Panc1 (cell line): Measurements from ENCODE around the gene DIP2C.
"Not testable (repeated sequence)": the region's sequence is repeated elsewhere in the genome, so short reads cannot be mapped to it uniquely, and the experiment has no call there.

ENCODE experiments used
- POLR2AphosphoS5 ChIP-seq: IDR thresholded peaks from 2 replicates; pipeline ENCODE4 v1.6.1; 2012; ENCODE audit warnings: mild to moderate bottlenecking, low read depth, low read length, moderate library complexity
- SIN3A ChIP-seq: IDR thresholded peaks from 2 replicates; pipeline ENCODE4 v1.6.1; 2012; ENCODE audit warnings: low read depth, mild to moderate bottlenecking, low read length, moderate library complexity, borderline replicate concordance; ENCODE audit not compliant: insufficient read depth
- TF ChIP-seq, protein P1 (sequence below): fragments of 450-650 bp; IDR thresholded peaks from 2 replicates; pipeline ENCODE4 v1.5.1; 2017; ENCODE audit warnings: mild to moderate bottlenecking

DNA sequence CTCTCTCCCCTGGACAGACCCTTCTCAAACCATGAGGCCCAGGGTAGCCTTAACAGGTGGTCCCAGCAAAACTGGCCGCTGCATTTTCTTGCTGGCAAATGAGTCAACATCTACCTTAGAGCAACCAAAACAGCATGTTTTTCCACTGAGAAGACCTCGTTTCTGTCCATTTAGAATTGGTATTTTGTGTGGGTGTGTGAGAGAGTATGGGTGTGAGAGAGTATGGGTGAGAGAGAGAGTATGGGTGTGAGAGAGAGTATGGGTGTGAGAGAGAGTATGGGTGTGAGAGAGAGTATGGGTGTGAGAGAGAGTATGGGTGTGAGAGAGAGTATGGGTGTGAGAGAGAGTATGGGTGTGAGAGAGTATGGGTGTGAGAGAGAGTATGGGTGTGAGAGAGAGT lies 157.1 kb downstream of the DIP2C start:
- TF ChIP-seq SIN3A, POLR2AphosphoS5: not testable (repeated sequence)
- TF ChIP-seq, protein P1, sequence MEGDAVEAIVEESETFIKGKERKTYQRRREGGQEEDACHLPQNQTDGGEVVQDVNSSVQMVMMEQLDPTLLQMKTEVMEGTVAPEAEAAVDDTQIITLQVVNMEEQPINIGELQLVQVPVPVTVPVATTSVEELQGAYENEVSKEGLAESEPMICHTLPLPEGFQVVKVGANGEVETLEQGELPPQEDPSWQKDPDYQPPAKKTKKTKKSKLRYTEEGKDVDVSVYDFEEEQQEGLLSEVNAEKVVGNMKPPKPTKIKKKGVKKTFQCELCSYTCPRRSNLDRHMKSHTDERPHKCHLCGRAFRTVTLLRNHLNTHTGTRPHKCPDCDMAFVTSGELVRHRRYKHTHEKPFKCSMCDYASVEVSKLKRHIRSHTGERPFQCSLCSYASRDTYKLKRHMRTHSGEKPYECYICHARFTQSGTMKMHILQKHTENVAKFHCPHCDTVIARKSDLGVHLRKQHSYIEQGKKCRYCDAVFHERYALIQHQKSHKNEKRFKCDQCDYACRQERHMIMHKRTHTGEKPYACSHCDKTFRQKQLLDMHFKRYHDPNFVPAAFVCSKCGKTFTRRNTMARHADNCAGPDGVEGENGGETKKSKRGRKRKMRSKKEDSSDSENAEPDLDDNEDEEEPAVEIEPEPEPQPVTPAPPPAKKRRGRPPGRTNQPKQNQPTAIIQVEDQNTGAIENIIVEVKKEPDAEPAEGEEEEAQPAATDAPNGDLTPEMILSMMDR, result not testable (repeated sequence)
